Activated naive CD8-positive, alpha-beta T cell treated with anti-CD3 and anti-CD28 coated beads for 36 hours (primary cell): ENCODE measurements around the gene SVOP. TPM values are rescaled to one million over a fixed set of nuclear protein-coding genes. Genes with fewer than 3 reads are reported as not detected.
"Not testable (repeated sequence)": the region's sequence is repeated elsewhere in the genome, so short reads cannot be mapped to it uniquely, and the experiment has no call there.

ENCODE experiments used
- DNase-seq: peaks from one replicate; pipeline ENCODE4 v3.0.0; 2021
- H3K27ac Mint-ChIP-seq: one replicate; pipeline ENCODE4 v1.8.0; 2022; ENCODE audit warnings: mild to moderate bottlenecking, moderate library complexity, mixed read lengths
- H3K27me3 Mint-ChIP-seq: one replicate; pipeline ENCODE4 v1.8.0; 2022; ENCODE audit warnings: mild to moderate bottlenecking, mixed read lengths
- H3K36me3 Mint-ChIP-seq: one replicate; pipeline ENCODE4 v1.8.0; 2021; ENCODE audit warnings: mild to moderate bottlenecking, mixed read lengths
- H3K4me1 Mint-ChIP-seq: one replicate; pipeline ENCODE4 v1.8.0; 2021; ENCODE audit warnings: mixed read lengths
- H3K4me3 Mint-ChIP-seq: one replicate; pipeline ENCODE4 v1.8.0; 2022; ENCODE audit warnings: mild to moderate bottlenecking, moderate library complexity, mixed read lengths
- H3K9me3 Mint-ChIP-seq: one replicate; pipeline ENCODE4 v1.8.0; 2022; ENCODE audit warnings: mixed read lengths
- total RNA-seq, 2 experiments: library from RNA; stranded (reverse); gene quantifications; one replicate each; pipeline ENCODE4 v1.2.3, GENCODE V29; 2021

SVOP gene
- total RNA-seq, 2 experiments from 2014 or later, result not detected

DNA sequence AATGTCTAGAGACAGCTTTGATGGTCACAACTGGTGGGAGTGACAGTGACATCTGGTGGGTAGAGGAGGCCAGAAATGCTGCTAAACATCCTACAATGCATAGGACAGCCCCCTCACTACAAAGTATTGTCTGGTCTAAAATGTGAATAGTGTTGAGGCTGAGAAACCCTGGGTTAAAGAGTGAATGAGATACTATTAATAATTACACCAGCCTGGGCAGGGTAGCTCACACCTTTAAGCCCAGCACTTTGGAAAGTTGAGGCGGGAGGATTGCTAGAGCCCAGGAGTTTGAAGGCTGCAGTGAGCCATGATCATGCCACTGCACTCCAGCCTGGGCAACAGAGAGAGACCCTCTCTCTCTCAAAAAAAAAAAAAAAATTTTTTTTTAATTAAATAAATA, 11.1 kb downstream of the SVOP start:
- no peak overlapping the region for H3K4me3 Mint-ChIP-seq
- no peaks in the 10 kb centered on the region for H3K9me3 Mint-ChIP-seq
- H3K36me3 Mint-ChIP-seq, result no peaks in the 10 kb centered on the region
- H3K4me1 Mint-ChIP-seq, result no peaks in the 10 kb centered on the region
- peaks cover 21% of the 10 kb centered on the region for H3K27me3 Mint-ChIP-seq
- H3K27ac Mint-ChIP-seq, result no peak overlapping the region
- no peak for DNase-seq

DNA sequence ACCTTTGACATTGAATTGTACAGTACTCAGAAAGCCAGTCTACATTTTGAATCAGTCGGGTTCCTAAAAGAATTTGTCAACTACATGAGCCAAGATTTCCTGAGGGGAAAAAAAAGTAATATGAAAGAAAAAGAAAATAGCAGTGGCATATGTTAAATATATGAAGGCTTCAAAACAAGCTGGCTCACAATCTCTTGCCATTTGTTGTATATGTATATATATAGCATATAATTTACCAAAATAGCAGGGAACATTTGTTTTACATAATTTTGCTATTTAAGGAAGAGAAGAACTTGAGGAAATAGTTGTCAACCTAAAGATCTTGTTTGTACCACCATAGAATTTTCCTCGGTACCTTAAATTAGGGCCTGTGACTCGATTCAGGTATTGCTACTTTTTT, 16.9 kb downstream of the SVOP start:
- Mint-ChIP-seq H3K4me3 (no peak overlapping the region), H3K9me3 (no peaks in the 10 kb centered on the region), H3K36me3 (no peaks in the 10 kb centered on the region), H3K4me1 (no peaks in the 10 kb centered on the region), H3K27ac (no peak overlapping the region), H3K27me3 (peaks cover 8% of the 10 kb centered on the region)
- no peak for DNase-seq

DNA sequence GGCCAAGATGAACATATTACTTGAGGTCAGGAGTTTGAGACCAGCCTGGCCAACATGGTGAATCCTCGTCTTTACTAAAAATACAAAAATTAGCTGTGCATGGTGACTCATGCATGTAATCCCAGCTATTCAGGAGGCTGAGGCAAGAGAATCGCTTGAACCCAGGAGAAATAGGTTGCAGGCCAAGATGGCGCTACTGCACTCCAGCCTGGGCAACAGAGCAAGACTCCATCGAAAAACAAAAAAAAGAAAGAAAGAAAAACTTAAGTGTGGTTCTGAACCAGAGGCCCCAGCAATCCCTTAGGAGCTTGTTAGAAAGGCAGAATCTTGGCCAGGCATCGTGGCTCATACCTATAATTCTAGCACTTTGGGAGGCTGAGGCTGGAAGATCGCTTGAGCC, 24.5 kb downstream of the SVOP start:
- no peaks in the 10 kb centered on the region for H3K4me1 Mint-ChIP-seq
- H3K9me3 Mint-ChIP-seq, result peaks cover 3% of the 10 kb centered on the region
- peaks cover 2% of the 10 kb centered on the region for H3K36me3 Mint-ChIP-seq
- H3K4me3 Mint-ChIP-seq, result no peak overlapping the region
- H3K27ac Mint-ChIP-seq, result no peak overlapping the region
- no peak for DNase-seq
- no peaks in the 10 kb centered on the region for H3K27me3 Mint-ChIP-seq

DNA sequence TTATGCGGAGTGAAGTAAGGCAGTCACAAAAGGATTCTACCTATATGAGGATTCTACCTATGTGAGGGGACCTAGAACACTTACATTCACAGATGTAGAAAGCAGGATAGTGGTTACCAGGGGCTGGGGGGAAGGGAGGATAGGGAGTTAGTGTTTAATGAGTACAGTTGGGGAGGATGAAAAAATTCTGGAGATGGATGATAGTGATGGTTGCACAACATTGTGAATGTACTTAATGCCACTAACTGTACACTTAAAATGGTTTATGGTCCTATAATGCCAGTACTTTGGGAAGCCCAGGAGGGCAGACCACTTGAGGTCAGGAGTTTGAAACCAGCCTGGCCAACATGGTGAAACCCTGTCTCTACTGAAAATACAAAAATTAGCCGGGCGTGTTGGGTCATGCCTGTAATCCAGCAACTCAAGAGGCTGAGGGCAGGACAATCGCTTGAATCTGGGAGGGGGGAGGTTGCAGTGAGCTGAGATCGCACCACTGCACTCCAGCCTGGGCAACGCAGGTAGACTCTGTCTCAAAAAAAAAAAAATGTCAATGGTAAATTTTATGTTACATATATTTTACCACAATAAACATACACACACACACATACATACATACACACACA, 25.4 kb downstream of the SVOP start:
- DNase-seq, result no peak
- Mint-ChIP-seq H3K36me3 (peaks cover 2% of the 10 kb centered on the region), H3K27me3 (no peaks in the 10 kb centered on the region), H3K9me3 (peaks cover 3% of the 10 kb centered on the region), H3K4me3 (no peak overlapping the region), H3K27ac (no peak overlapping the region), H3K4me1 (no peaks in the 10 kb centered on the region)

DNA sequence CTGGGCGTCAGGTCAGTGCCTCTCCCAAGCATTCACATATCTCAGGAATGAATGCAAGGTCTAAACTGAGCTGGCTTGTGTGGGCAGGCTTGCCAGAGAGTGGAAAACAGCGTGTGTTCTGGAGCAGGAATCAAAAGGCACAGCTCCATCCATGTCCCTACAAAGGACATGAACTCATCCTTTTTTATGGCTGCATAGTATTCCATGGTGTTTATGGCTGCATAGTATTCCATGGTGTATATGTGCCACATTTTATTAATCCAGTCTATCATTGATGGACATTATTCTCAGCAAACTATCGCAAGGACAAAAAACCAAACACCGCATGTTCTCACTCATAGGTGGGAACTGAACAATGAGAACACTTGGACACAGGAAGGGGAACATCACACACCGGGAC, 30.8 kb downstream of the SVOP start:
- not testable (repeated sequence) for H3K4me3 Mint-ChIP-seq, H3K9me3 Mint-ChIP-seq, H3K27ac Mint-ChIP-seq, H3K4me1 Mint-ChIP-seq, DNase-seq, H3K36me3 Mint-ChIP-seq
- peaks cover 11% of the 10 kb centered on the region for H3K27me3 Mint-ChIP-seq

DNA sequence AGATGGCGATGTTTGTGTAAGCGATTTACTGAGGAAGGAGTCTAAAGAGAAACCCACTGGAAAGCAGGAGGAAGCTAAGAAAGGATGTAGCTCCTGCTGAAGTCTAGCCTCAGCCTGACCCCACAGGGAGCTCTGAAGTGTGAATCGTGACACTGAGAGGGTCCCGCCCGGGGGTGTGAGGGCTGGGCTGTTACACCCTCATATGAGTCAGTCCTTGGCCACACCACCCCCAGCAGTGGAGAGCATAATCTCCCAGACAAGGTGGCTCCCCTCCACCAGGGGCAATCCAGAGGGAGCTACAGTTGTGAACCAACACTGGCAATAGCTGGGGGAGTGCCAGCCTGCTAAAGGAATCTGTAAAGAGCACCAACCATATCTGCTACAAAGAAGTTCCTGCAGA, 31.5 kb downstream of the SVOP start:
- no peaks in the 10 kb centered on the region for H3K4me1 Mint-ChIP-seq
- H3K4me3 Mint-ChIP-seq, result no peak overlapping the region
- no peaks in the 10 kb centered on the region for H3K9me3 Mint-ChIP-seq
- no peaks in the 10 kb centered on the region for H3K36me3 Mint-ChIP-seq
- H3K27me3 Mint-ChIP-seq, result peaks cover 14% of the 10 kb centered on the region
- no peak for DNase-seq
- no peak overlapping the region for H3K27ac Mint-ChIP-seq

DNA sequence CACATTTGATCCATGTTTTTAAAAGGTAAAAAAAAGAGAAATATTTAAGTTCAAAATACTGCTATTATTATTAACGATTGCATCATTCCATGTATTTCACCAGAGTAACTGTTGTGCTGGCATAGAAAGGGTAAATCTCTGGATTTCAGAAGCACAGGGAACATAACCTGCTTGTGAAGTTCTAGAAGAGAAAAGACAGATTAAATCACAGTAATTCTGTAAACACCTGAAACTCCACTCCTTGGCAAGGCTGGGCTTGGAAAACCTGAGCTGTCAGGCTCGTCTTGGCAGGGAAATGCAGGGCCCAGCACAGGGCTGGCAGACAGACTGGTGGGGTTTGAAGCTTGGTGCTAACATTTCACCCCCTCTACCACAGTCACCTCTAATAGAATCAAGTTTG, 35.1 kb downstream of the SVOP start:
- Mint-ChIP-seq H3K9me3 (no peaks in the 10 kb centered on the region), H3K4me1 (no peaks in the 10 kb centered on the region)

DNA sequence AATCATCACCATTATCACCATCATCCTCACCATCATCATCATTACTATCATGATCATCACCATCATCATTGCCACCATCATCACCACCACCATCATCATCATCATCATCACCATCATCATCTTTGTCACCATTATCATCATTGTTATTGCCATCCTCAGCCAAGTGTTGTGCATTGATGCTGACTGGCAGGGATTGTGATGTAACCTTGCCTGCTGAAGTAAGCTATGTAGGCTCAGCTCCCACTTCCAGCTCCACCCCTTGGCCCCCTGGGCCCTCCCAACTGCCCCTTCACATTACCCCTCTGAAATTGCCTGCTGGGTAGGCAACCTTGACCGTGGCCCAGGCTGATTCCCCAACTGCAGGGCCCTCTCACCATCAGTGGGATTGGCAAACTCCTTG, 37.6 kb downstream of the SVOP start:
- Mint-ChIP-seq H3K27me3 (peaks cover 6% of the 10 kb centered on the region), H3K36me3 (no peaks in the 10 kb centered on the region), H3K4me1 (no peaks in the 10 kb centered on the region), H3K9me3 (no peaks in the 10 kb centered on the region), H3K27ac (no peak overlapping the region), H3K4me3 (no peak overlapping the region)
- no peak for DNase-seq

More for the DNA sequence above, 35.1 kb downstream of the SVOP start:
- H3K27ac Mint-ChIP-seq, result no peak overlapping the region
- peaks cover 14% of the 10 kb centered on the region for H3K27me3 Mint-ChIP-seq
- H3K36me3 Mint-ChIP-seq, result no peaks in the 10 kb centered on the region
- DNase-seq, result no peak
- no peak overlapping the region for H3K4me3 Mint-ChIP-seq

DNA sequence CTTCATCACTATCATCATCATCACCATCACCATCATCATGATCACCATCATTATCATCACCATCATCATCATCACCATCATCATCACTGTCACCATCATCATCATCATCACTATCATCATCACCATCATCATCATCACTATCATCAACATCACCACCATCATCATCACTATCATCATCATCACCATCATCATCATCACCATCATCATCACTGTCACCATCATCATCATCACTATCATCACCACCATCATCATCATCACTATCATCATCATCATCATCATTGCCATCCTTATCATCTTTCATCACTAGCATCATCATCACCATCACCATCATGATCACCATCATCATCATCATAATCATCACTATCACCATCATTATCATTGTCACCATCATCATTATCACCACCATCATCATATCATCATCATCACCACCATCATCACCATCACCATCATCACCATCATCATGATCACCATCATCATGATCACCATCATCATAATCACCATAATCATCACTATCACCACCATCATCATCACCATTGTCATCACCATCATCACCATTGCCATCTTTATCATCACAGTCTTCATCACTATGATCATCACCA, 38.1 kb downstream of the SVOP start:
- peaks cover 4% of the 10 kb centered on the region for H3K27me3 Mint-ChIP-seq
- H3K27ac Mint-ChIP-seq, result no peak overlapping the region
- H3K36me3 Mint-ChIP-seq, result no peaks in the 10 kb centered on the region
- H3K9me3 Mint-ChIP-seq, result no peaks in the 10 kb centered on the region
- H3K4me1 Mint-ChIP-seq, result no peaks in the 10 kb centered on the region
- DNase-seq, result no peak
- H3K4me3 Mint-ChIP-seq, result no peak overlapping the region

DNA sequence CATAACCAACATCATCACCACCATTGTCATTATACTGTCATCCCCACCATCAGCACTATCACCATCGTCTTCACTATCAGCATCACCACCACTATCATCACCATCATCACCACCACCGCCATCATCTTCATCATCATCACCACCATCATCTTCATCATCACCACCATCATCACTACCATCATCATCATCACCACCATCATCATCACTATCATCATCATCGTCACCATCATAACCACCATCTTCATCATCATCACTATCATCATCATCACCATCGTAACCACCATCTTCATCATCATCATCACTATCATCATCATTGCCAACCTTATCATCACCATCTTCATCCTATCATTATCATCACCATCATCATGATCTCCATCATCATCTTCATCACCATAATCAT, 39.0 kb downstream of the SVOP start:
- Mint-ChIP-seq H3K27ac (no peak overlapping the region), H3K4me1 (no peaks in the 10 kb centered on the region), H3K27me3 (peaks cover 4% of the 10 kb centered on the region), H3K36me3 (no peaks in the 10 kb centered on the region), H3K4me3 (no peak overlapping the region), H3K9me3 (no peaks in the 10 kb centered on the region)
- DNase-seq, result no peak

DNA sequence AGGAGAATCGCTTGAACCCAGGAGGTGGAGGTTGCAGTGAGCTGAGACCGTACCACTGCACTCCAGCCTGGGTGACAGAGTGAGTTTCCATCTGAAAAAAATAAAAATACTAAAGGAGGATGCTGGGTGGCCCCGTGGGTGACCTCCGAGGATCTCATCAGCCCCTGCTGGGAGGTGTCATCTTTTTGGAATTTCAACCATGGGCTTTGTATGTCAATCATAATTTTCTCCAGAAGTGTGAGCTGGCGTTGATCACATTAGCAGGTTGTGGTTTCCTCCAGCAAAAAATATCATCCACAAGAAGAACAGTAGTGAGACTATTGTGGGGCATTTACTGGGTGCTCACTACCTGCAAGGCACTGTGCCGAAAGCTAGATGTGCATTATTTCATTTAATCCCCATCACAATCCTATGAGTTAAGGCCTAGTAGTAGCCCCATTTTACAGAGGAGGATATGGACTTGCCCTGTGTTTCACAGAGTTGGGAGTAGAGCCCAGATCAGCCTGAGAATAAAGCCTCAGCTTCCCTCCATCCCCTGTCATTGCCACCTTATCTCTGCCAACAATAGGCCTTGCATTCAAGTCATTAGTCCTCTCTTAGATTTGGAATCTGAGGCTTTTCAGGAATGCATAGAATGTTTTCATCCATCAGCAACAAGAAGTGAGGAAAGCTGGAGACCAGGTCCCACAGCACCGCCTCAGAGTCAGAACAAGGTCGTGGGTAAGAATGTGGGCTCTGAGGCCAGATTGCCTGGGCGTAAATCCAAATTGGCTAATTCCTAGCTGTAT, 39.8 kb downstream of the SVOP start:
- Mint-ChIP-seq H3K4me1 (no peaks in the 10 kb centered on the region), H3K36me3 (no peaks in the 10 kb centered on the region), H3K27me3 (peaks cover 4% of the 10 kb centered on the region), H3K4me3 (no peak overlapping the region), H3K27ac (no peak overlapping the region), H3K9me3 (no peaks in the 10 kb centered on the region)
- DNase-seq, result no peak

DNA sequence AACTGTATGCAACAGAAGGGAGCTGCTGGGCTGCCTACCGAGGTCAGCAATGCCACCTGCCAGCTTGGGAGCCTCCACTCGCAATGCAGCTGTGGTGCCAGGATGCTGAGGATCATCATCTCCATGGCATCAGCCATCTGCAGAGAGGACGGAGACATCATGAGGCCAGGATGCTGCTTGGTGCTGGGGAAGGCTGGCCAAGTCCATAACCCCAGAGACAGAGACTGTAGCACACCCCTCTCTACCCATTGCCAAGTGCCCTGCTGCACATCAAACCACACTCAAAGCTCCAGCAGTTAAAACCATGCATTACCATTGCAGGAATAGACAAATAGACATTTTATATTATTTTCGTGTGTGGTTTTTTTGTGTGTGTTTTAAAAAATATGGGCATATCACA, 43.5 kb downstream of the SVOP start:
- Mint-ChIP-seq H3K4me1 (peaks cover 1% of the 10 kb centered on the region), H3K27me3 (no peaks in the 10 kb centered on the region), H3K9me3 (no peaks in the 10 kb centered on the region), H3K36me3 (no peaks in the 10 kb centered on the region), H3K4me3 (no peak overlapping the region), H3K27ac (no peak overlapping the region)
- DNase-seq, result no peak

DNA sequence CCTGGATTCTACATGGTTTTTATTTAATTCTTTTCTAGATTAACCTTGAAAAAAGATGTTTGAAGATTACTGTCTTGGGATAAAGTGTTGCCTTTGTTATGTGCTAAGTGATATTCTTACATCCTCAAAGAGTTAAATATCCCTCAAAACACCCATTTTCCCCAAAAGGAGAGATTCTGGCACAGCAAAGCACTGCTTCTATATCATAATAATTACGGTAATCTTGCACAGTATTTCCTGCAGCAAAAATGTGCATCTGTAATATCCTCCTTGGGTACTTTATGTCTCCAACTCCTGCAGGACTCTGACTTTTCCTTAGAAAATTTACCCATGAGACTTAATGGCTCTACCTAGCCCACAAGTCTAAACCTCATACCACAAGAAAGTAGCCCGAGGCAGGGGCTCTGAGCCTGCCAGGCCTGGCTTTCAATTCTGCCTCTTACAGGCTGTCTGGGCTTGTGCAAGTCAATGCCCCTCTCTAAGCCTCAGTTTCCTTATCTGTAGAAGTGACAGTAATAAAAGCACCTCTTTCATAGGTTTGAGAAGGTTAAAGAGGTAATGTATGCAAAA, 45.8 kb downstream of the SVOP start:
- Mint-ChIP-seq H3K4me3 (no peak overlapping the region), H3K9me3 (no peaks in the 10 kb centered on the region), H3K36me3 (no peaks in the 10 kb centered on the region), H3K27ac (no peak overlapping the region), H3K27me3 (no peaks in the 10 kb centered on the region), H3K4me1 (peaks cover 3% of the 10 kb centered on the region)
- no peak for DNase-seq

DNA sequence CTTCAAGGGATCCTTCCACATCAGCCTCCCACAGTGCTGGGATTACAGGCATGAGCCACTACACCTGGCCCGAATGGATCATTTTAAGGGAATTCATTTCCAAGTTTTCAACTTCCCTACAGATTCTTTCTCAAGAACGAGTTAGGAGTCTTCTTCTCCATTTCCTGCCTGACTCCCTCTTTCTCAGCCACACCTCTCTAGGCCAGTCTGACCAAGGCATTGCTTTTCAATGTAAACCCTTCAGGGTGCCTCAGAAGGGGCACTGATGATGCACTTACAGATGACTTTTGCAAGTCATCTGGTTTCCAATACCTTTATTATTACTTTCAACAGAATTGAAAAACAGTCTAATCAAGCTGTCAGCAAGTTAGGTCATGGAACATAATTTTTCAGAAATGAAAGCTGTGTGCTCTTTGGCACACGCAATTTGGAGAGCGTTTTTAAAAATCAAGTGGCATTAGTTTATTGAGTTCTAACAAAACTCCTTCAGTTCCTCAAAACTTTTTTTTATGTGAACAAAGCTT, 47.2 kb downstream of the SVOP start:
- no peak for DNase-seq
- H3K9me3 Mint-ChIP-seq, result no peaks in the 10 kb centered on the region
- no peaks in the 10 kb centered on the region for H3K36me3 Mint-ChIP-seq
- H3K4me1 Mint-ChIP-seq, result peaks cover 3% of the 10 kb centered on the region
- H3K4me3 Mint-ChIP-seq, result no peak overlapping the region
- no peak overlapping the region for H3K27ac Mint-ChIP-seq
- H3K27me3 Mint-ChIP-seq, result peaks cover 9% of the 10 kb centered on the region

DNA sequence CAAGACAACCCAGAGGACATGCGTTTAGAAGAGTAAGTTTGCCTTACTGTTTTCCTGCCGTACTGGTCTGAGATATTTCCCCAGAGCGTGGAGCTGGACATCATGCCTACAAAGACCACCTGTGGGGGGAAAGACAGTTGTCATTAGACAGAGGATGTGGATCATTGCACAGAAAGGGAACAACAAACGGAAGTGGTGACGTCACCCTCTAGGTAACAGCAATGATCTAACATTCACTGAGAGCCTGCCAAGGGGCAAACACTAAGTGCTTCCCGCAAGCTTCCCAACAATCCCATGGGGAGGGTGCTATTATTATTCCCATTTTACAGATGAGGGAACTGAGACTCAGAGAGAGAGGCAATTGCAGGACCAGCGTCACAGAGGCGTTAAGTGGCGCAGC, 48.5 kb downstream of the SVOP start:
- peaks cover 20% of the 10 kb centered on the region for H3K27me3 Mint-ChIP-seq
- no peak for DNase-seq
- H3K36me3 Mint-ChIP-seq, result no peaks in the 10 kb centered on the region
- H3K4me1 Mint-ChIP-seq, result peaks cover 3% of the 10 kb centered on the region
- no peak overlapping the region for H3K4me3 Mint-ChIP-seq
- no peaks in the 10 kb centered on the region for H3K9me3 Mint-ChIP-seq
- H3K27ac Mint-ChIP-seq, result no peak overlapping the region
